Measurements from ENCODE around the gene SLC39A2. TPM values are rescaled to one million over a fixed set of nuclear protein-coding genes. Genes with fewer than 3 reads are reported as not detected.

Gene SLC39A2
- polyA plus RNA-seq, 4 donors = 1.6 to 2.8 (median 2.5) TPM; not detected in 1

DNA sequence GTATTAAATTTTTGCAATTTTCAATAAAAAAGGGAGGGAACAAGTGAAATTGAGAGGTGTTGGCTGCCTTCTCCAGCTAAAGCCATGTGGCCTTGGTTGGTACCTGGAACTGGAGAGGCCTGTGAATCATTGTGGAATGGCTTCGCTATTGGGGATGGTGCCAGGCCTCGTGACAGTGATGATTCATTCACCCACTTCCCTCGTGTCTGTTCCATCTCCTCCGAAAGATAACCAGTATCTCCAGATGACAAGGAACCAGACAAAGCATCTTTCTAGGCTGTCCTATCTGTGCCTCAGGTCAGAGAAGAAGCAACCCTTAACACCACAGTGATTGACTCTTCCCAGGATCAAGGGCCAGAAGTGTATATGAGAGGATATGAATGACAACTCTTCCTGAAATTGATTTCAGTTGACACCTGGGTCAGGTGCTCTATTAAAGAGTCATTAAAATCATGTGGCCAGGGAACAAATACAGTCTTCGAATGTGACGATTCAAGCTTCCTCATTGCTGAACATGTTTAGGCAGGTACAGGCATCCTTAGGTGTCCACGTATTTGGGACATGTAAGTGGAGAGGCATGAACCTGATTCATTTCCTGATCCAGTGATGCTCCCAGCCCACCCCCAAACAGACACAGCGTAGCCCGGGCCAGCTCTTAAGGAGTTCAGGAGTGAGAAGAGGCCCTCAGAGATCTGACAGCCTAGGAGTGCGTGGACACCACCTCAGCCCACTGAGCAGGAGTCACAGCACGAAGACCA is 42.8 kb downstream of the SLC39A2 start, which contains the start of gene RNASE7:
Gene RNASE7 (plus strand): TSS at position 687 of the 758 bp plus-strand sequence. CDS start 631 bp downstream, outside the sequence.
- DNase-seq (ENCODE audit: low read depth in 4 of 4, low spot score in 3 of 4) = no peak

- no peak for DNase-seq (ENCODE audit: low read depth in 4 of 4, low spot score in 3 of 4)
Observed at GRCh38 chr14:21042918-21043317, 43.8 kb downstream of the SLC39A2 start.

GRCh38 chr14:21043387-21043973 is 44.4 kb downstream of the SLC39A2 start:
- no peak for DNase-seq (ENCODE audit: low read depth in 4 of 4, low spot score in 3 of 4)

GRCh38 chr14:21043974-21044618 is 45.0 kb downstream of the SLC39A2 start:
- DNase-seq (ENCODE audit: low read depth in 4 of 4, low spot score in 3 of 4) = no peak

- DNase-seq (ENCODE audit: low read depth in 4 of 4, low spot score in 3 of 4) = no peak
Observed at GRCh38 chr14:21047378-21047781, 48.3 kb downstream of the SLC39A2 start.

GRCh38 chr14:21048638-21049037 is 49.5 kb downstream of the SLC39A2 start:
- DNase-seq (ENCODE audit: low read depth in 4 of 4, low spot score in 3 of 4) = no peak

GRCh38 chr14:21049271-21049673 is 50.2 kb downstream of the SLC39A2 start:
- no peak for DNase-seq (ENCODE audit: low read depth in 4 of 4, low spot score in 3 of 4)

DNA sequence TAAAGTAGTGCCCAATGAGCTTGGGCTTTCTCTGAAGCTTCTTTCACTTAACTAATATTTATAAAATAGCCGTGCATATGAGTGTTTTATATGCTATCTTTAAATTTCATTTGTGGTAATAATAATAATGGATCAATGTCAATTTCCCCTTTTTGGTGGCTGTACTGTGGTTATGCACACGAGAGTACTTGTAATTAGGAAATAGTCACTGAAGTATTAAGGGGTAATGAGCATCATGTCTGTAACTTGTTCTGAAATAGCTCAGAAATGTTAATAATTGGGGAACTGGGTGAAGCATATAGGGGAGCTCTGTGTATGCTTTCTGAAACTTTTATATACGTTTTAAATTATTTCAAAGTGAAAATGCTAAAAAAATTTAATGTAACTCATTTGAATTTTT is 51.5 kb downstream of the SLC39A2 start:
- no peak for DNase-seq (ENCODE audit: low read depth in 4 of 4, low spot score in 3 of 4)

Other genes with a start within 250 kb of the SLC39A2 start
- gene EDDM3B, start 230.9 kb upstream of the SLC39A2 start, polyA plus RNA-seq (ENCODE audit: insufficient read length in 4 of 4) = under 1 TPM in 1 of 4 donors, not detected in 3; 0.17 TPM
- gene RNASE6, start 218.0 kb upstream of the SLC39A2 start, polyA plus RNA-seq (ENCODE audit: insufficient read length in 4 of 4) = 1 to 10 TPM; 5.5 to 9.3 (median 8.2) TPM
- 100 to 1,000 TPM; 154 to 359 (median 175) TPM for gene RNASE1, start 196.4 kb upstream of the SLC39A2 start, polyA plus RNA-seq (ENCODE audit: insufficient read length in 4 of 4)
- under 1 TPM; 0.34 to 0.85 (median 0.60) TPM for gene RNASE3, start 107.9 kb upstream of the SLC39A2 start, polyA plus RNA-seq (ENCODE audit: insufficient read length in 4 of 4)
- gene RNASE2, start 43.8 kb upstream of the SLC39A2 start, polyA plus RNA-seq (ENCODE audit: insufficient read length in 4 of 4) = 1 to 10 TPM in 2 of 4 donors, under 1 TPM in 2; 0.86 to 1.7 (median 1.1) TPM
- gene METTL17, start 9.3 kb upstream of the SLC39A2 start, polyA plus RNA-seq (ENCODE audit: insufficient read length in 4 of 4) = 100 to 1,000 TPM in 1 of 4 donors, 10 to 100 TPM in 3; 63.6 to 119 (median 88.0) TPM
- 100 to 1,000 TPM in 3 of 4 donors, 10 to 100 TPM in 1; 85.9 to 169 (median 163) TPM for gene NDRG2, start 25.8 kb downstream of the SLC39A2 start, polyA plus RNA-seq (ENCODE audit: insufficient read length in 4 of 4)
- 1 to 10 TPM in 3 of 4 donors, under 1 TPM in 1; 0.08 to 4.4 (median 2.7) TPM for gene TPPP2, start 30.9 kb downstream of the SLC39A2 start, polyA plus RNA-seq (ENCODE audit: insufficient read length in 4 of 4)
- under 1 TPM in 3 of 4 donors, not detected in 1; 0.44 to 0.95 (median 0.52) TPM for gene RNASE13, start 35.5 kb downstream of the SLC39A2 start, polyA plus RNA-seq (ENCODE audit: insufficient read length in 4 of 4)
- under 1 TPM in 3 of 4 donors, not detected in 1; 0.54 to 0.63 (median 0.55) TPM for gene RNASE7, start 43.1 kb downstream of the SLC39A2 start, polyA plus RNA-seq (ENCODE audit: insufficient read length in 4 of 4)
- gene RNASE8, start 58.5 kb downstream of the SLC39A2 start, polyA plus RNA-seq (ENCODE audit: insufficient read length in 4 of 4) = not detected
- gene ARHGEF40, start 71.0 kb downstream of the SLC39A2 start, polyA plus RNA-seq (ENCODE audit: insufficient read length in 4 of 4) = 10 to 100 TPM; 65.7 to 87.7 (median 73.2) TPM
- gene ZNF219, start 99.4 kb downstream of the SLC39A2 start, polyA plus RNA-seq (ENCODE audit: insufficient read length in 4 of 4) = 10 to 100 TPM; 15.8 to 38.4 (median 22.6) TPM
- 1 to 10 TPM in 2 of 4 donors, under 1 TPM in 2; 0.27 to 1.6 (median 1.2) TPM for gene TMEM253, start 101.8 kb downstream of the SLC39A2 start, polyA plus RNA-seq (ENCODE audit: insufficient read length in 4 of 4)
- gene OR5AU1, start 156.8 kb downstream of the SLC39A2 start, polyA plus RNA-seq (ENCODE audit: insufficient read length in 4 of 4) = under 1 TPM in 2 of 4 donors, not detected in 2; 0.03 to 0.06 TPM